DND-41 (cell line): ENCODE results near the gene KHSRP.

Source experiments
- ATAC-seq: fragments of 200-7000 bp; cut with Tn5 transposase; 3 replicates; pipeline ENCODE4 v1.9.1; 2021; ENCODE audit warnings: low read depth; ENCODE audit not compliant: insufficient read depth
- DNase-seq: peaks from one replicate; pipeline ENCODE4 v3.0.0-alpha.2; 2020
- H2AFZ ChIP-seq: 2 replicates; pipeline ENCODE4 v1.6.0; 2012; ENCODE audit warnings: low read depth, low read length
- H3K27ac ChIP-seq: 2 replicates; pipeline ENCODE4 v1.5.1; 2012; ENCODE audit warnings: low read length, inconsistent platforms
- H3K27me3 ChIP-seq: fragments of 200-600 bp; sonication (generic); 2 replicates; pipeline ENCODE4 v1.6.0; 2012; ENCODE audit warnings: low read length, mild to moderate bottlenecking, inconsistent platforms; ENCODE audit not compliant: insufficient read depth, poor library complexity
- H3K36me3 ChIP-seq: 2 replicates; pipeline ENCODE4 v1.5.1; 2012; ENCODE audit warnings: low read length, inconsistent platforms; ENCODE audit not compliant: insufficient read depth
- H3K4me1 ChIP-seq: 2 replicates; pipeline ENCODE4 v1.5.1; 2012; ENCODE audit warnings: mild to moderate bottlenecking, low read length; ENCODE audit not compliant: insufficient read depth
- H3K4me2 ChIP-seq: 2 replicates; pipeline ENCODE4 v1.6.0; 2012; ENCODE audit warnings: mild to moderate bottlenecking, moderate library complexity, low read length, inconsistent platforms; ENCODE audit not compliant: insufficient read depth
- H3K4me3 ChIP-seq, 2 experiments: fragments of 200-600 bp in 1 of 2; shearing (Covaris generic) in 1 of 2; 2 replicates each; pipeline ENCODE4 v1.5.1; 2012 to 2016; ENCODE audit warnings: inconsistent platforms in 2 of 2, low read length in 2 of 2, mild to moderate bottlenecking in 2 of 2, low read depth in 1 of 2, moderate library complexity in 1 of 2
- H3K79me2 ChIP-seq: 2 replicates; pipeline ENCODE4 v1.6.0; 2012; ENCODE audit warnings: low read length, inconsistent platforms; ENCODE audit not compliant: insufficient read depth
- H3K9ac ChIP-seq: 2 replicates; pipeline ENCODE4 v1.6.0; 2012; ENCODE audit warnings: low read depth, mild to moderate bottlenecking, inconsistent platforms, low read length, moderate library complexity
- H3K9me3 ChIP-seq: 2 replicates; pipeline ENCODE4 v1.5.1; 2012; ENCODE audit warnings: low read length, moderate library complexity, mild to moderate bottlenecking, inconsistent platforms; ENCODE audit not compliant: insufficient read depth, severe bottlenecking
- H4K20me1 ChIP-seq: 2 replicates; pipeline ENCODE4 v1.6.0; 2012; ENCODE audit warnings: low read length; ENCODE audit not compliant: insufficient read depth
- CTCF ChIP-seq: IDR thresholded peaks from 2 replicates; pipeline ENCODE4 v1.5.1; 2012; ENCODE audit warnings: borderline replicate concordance, low read length, moderate library complexity, mild to moderate bottlenecking; ENCODE audit not compliant: poor library complexity, severe bottlenecking; ENCODE audit errors: extremely low read depth
- EZH2 ChIP-seq: IDR thresholded peaks from 3 replicates; pipeline ENCODE4 v1.6.1; 2012; ENCODE audit warnings: borderline replicate concordance, low read depth, mild to moderate bottlenecking, moderate library complexity, low read length, inconsistent platforms; ENCODE audit not compliant: severe bottlenecking

KHSRP gene

GRCh38 chr19:6379744-6380143, 44.9 kb downstream of the KHSRP start:
- Histone ChIP-seq H3K27me3 (no peaks in the 10 kb centered on the region), H3K4me2 (no peak overlapping the region), H2AFZ (no peak overlapping the region), H3K9me3 (no peaks in the 10 kb centered on the region), H3K4me1 (no peaks in the 10 kb centered on the region), H4K20me1 (no peaks in the 10 kb centered on the region; the same call in 1 of the 2 replicates), H3K27ac (no peak overlapping the region), H3K36me3 (peaks cover 68% of the 10 kb centered on the region), H3K79me2 (no peaks in the 10 kb centered on the region), H3K9ac (no peak overlapping the region), H3K4me3 (no peak overlapping the region)
- no peak for DNase-seq
- no peak for ATAC-seq
- TF ChIP-seq EZH2, result no peak
- no peak for TF ChIP-seq CTCF

- H3K4me3 ChIP-seq, result no peak overlapping the region
- no peak overlapping the region for H3K9ac ChIP-seq
- ATAC-seq, result no peak
Observed at GRCh38 chr19:6378486-6378885, 46.1 kb downstream of the KHSRP start.

GRCh38 chr19:6378041-6378440, 46.6 kb downstream of the KHSRP start:
- H3K9ac ChIP-seq, result no peak overlapping the region
- TF ChIP-seq EZH2, result no peak
- no peak for TF ChIP-seq CTCF
- DNase-seq (no peak), ATAC-seq (no peak)
- H3K36me3 ChIP-seq, result peaks cover 56% of the 10 kb centered on the region
- H3K4me1 ChIP-seq, result peaks cover 11% of the 10 kb centered on the region
- no peak overlapping the region for H3K4me2 ChIP-seq
- H3K4me3 ChIP-seq, result no peak overlapping the region
- H3K27ac ChIP-seq, result no peak overlapping the region
- H3K27me3 ChIP-seq, result no peaks in the 10 kb centered on the region
- H3K9me3 ChIP-seq, result no peaks in the 10 kb centered on the region
- H2AFZ ChIP-seq, result no peak overlapping the region
- H3K79me2 ChIP-seq, result peaks cover 9% of the 10 kb centered on the region; the same call in 1 of the 2 replicates
- H4K20me1 ChIP-seq, result no peaks in the 10 kb centered on the region; the same call in 1 of the 2 replicates

More at GRCh38 chr19:6378486-6378885, 46.1 kb downstream of the KHSRP start:
- Histone ChIP-seq H3K27ac (no peak overlapping the region), H2AFZ (no peak overlapping the region), H3K79me2 (peaks cover 9% of the 10 kb centered on the region; the same call in 1 of the 2 replicates), H3K36me3 (peaks cover 60% of the 10 kb centered on the region), H4K20me1 (no peaks in the 10 kb centered on the region; the same call in 1 of the 2 replicates), H3K9me3 (no peaks in the 10 kb centered on the region), H3K4me1 (peaks cover 11% of the 10 kb centered on the region), H3K27me3 (no peaks in the 10 kb centered on the region), H3K4me2 (no peak overlapping the region)
- no peak for DNase-seq
- TF ChIP-seq CTCF (no peak), EZH2 (no peak)
